ENCODE measurements around the gene CACNG4.

Gene CACNG4

GRCh38 chr17:67013891-67014290 lies 49.4 kb downstream of the CACNG4 start:
- POLR2A ChIA-PET (ENCODE audit: low non-redundant PET): no interaction called here
- CTCF ChIA-PET: no interaction called here
- no peak overlapping the region for H3K27ac ChIP-seq
- TF ChIP-seq CTCF (conservative IDR thresholded peaks at IDR 0.05; ENCODE audit: low read depth): no peak
- DNase-seq (ENCODE audit: low spot score): no peak

GRCh38 chr17:67015001-67015400 lies 50.5 kb downstream of the CACNG4 start:
- ChIA-PET POLR2A (ENCODE audit: low non-redundant PET) (no interaction called here), CTCF (no interaction called here)
- H3K27ac ChIP-seq: no peak overlapping the region
- no peak for DNase-seq (ENCODE audit: low spot score)
- no peak for TF ChIP-seq CTCF (conservative IDR thresholded peaks at IDR 0.05; ENCODE audit: low read depth)

- DNase-seq (ENCODE audit: low spot score): no peak
- no peak for TF ChIP-seq CTCF (conservative IDR thresholded peaks at IDR 0.05; ENCODE audit: low read depth)
- ChIA-PET POLR2A (ENCODE audit: low non-redundant PET) (no interaction called here), CTCF (interaction anchor here (0.6 kb wide), 1 partner anchor 141 kb away, joined by 3 read pairs; no protein-coding TSS in a partner anchor)
- H3K27ac ChIP-seq: no peak overlapping the region
Observed at GRCh38 chr17:67016039-67016762, 51.7 kb downstream of the CACNG4 start.

- no peak for TF ChIP-seq CTCF (conservative IDR thresholded peaks at IDR 0.05; ENCODE audit: low read depth)
- ChIA-PET CTCF (no interaction called here), POLR2A (ENCODE audit: low non-redundant PET) (no interaction called here)
- H3K27ac ChIP-seq: no peak overlapping the region
- no peak for DNase-seq (ENCODE audit: low spot score)
Observed at GRCh38 chr17:67017910-67018309, 53.4 kb downstream of the CACNG4 start.

GRCh38 chr17:67018471-67019434 lies 54.2 kb downstream of the CACNG4 start:
- no peak for TF ChIP-seq CTCF (conservative IDR thresholded peaks at IDR 0.05; ENCODE audit: low read depth)
- ChIA-PET CTCF (interaction anchor here (0.7 kb wide), 1 partner anchor 66 kb away, joined by 3 read pairs; no protein-coding TSS in a partner anchor), POLR2A (ENCODE audit: low non-redundant PET) (no interaction called here)
- H3K27ac ChIP-seq: no peak overlapping the region
- no peak for DNase-seq (ENCODE audit: low spot score)

GRCh38 chr17:67019809-67020208 lies 55.3 kb downstream of the CACNG4 start:
- ChIA-PET CTCF (interaction anchor here (1.1 kb wide), 1 partner anchor 66 kb away, joined by 4 read pairs; no protein-coding TSS in a partner anchor), POLR2A (ENCODE audit: low non-redundant PET) (no interaction called here)
- no peak for DNase-seq (ENCODE audit: low spot score)
- H3K27ac ChIP-seq: no peak overlapping the region
- no peak for TF ChIP-seq CTCF (conservative IDR thresholded peaks at IDR 0.05; ENCODE audit: low read depth)

Data from RWPE1 (cell line).